ENCODE results near the gene GTF3C5. TPM values are rescaled to one million over a fixed set of nuclear protein-coding genes. Genes with fewer than 3 reads are reported as not detected.

The GTF3C5 gene
- polyA plus RNA-seq, 1 experiment, result 36.4 TPM

GRCh38 chr9:133002147-133003070, 28.4 kb upstream of the GTF3C5 start:
- no peak for DNase-seq (ENCODE audit: low read depth, low spot score)
- Histone ChIP-seq H3K4me3 (ENCODE audit: low read depth, low read length) (no peak overlapping the region), H3K27ac (ENCODE audit: low read depth, low read length) (no peak overlapping the region), H3K9me3 (ENCODE audit: control insufficient read depth, insufficient read depth, low read length) (no peaks in the 10 kb centered on the region), H3K27me3 (ENCODE audit: control insufficient read depth, insufficient read depth, low read length) (peaks cover 58% of the 10 kb centered on the region)
- TF ChIP-seq, protein P1, sequence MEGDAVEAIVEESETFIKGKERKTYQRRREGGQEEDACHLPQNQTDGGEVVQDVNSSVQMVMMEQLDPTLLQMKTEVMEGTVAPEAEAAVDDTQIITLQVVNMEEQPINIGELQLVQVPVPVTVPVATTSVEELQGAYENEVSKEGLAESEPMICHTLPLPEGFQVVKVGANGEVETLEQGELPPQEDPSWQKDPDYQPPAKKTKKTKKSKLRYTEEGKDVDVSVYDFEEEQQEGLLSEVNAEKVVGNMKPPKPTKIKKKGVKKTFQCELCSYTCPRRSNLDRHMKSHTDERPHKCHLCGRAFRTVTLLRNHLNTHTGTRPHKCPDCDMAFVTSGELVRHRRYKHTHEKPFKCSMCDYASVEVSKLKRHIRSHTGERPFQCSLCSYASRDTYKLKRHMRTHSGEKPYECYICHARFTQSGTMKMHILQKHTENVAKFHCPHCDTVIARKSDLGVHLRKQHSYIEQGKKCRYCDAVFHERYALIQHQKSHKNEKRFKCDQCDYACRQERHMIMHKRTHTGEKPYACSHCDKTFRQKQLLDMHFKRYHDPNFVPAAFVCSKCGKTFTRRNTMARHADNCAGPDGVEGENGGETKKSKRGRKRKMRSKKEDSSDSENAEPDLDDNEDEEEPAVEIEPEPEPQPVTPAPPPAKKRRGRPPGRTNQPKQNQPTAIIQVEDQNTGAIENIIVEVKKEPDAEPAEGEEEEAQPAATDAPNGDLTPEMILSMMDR (IDR thresholded peaks at IDR 0.05; ENCODE audit: low read depth, low read length), result no peak
- ChIA-PET CTCF (interaction anchor here (3.0 kb wide), 1 partner anchor 20 kb away, joined by 19 read pairs; no protein-coding TSS in a partner anchor), POLR2A (no interaction called here)

DNA sequence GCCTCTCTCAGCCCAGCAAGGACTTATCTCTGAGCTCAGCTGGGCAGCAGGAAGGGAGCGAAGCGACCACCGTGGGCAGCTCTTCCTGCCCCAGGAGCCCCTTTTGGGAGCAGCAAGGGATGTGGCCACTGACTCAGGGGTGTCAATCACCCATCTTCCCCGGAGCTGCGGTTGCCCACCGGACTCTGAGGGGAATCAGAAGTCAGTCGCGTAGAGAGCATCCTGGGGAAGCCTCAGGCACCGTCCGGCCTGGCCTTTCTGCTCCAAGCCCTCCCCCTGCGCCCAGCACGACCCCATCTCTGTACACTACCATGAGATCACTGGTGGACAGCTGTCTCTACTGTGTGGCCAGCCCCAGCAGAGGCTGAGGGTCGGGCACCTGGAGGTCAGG, 27.7 kb upstream of the GTF3C5 start:
- TF ChIP-seq, protein P1 (IDR thresholded peaks at IDR 0.05; ENCODE audit: low read depth, low read length), result no peak
- DNase-seq (ENCODE audit: low read depth, low spot score), result no peak
- ChIA-PET POLR2A (no interaction called here), CTCF (interaction anchor here (3.0 kb wide), 1 partner anchor 19 kb away, joined by 19 read pairs; no protein-coding TSS in a partner anchor)
- no peaks in the 10 kb centered on the region for H3K9me3 ChIP-seq (ENCODE audit: control insufficient read depth, insufficient read depth, low read length)
- H3K4me3 ChIP-seq (ENCODE audit: low read depth, low read length), result no peak overlapping the region
- no peak overlapping the region for H3K27ac ChIP-seq (ENCODE audit: low read depth, low read length)
- H3K27me3 ChIP-seq (ENCODE audit: control insufficient read depth, insufficient read depth, low read length), result peaks cover 58% of the 10 kb centered on the region

GRCh38 chr9:133003671-133004090, 27.1 kb upstream of the GTF3C5 start:
- DNase-seq (ENCODE audit: low read depth, low spot score), result no peak
- Histone ChIP-seq H3K27me3 (ENCODE audit: control insufficient read depth, insufficient read depth, low read length) (peaks cover 58% of the 10 kb centered on the region), H3K9me3 (ENCODE audit: control insufficient read depth, insufficient read depth, low read length) (no peaks in the 10 kb centered on the region), H3K4me3 (ENCODE audit: low read depth, low read length) (no peak overlapping the region), H3K27ac (ENCODE audit: low read depth, low read length) (no peak overlapping the region)
- CTCF ChIA-PET, result interaction anchor here (3.0 kb wide), 1 partner anchor 19 kb away, joined by 19 read pairs; no protein-coding TSS in a partner anchor
- POLR2A ChIA-PET, result no interaction called here
- TF ChIP-seq, protein P1 (IDR thresholded peaks at IDR 0.05; ENCODE audit: low read depth, low read length), result no peak

DNA sequence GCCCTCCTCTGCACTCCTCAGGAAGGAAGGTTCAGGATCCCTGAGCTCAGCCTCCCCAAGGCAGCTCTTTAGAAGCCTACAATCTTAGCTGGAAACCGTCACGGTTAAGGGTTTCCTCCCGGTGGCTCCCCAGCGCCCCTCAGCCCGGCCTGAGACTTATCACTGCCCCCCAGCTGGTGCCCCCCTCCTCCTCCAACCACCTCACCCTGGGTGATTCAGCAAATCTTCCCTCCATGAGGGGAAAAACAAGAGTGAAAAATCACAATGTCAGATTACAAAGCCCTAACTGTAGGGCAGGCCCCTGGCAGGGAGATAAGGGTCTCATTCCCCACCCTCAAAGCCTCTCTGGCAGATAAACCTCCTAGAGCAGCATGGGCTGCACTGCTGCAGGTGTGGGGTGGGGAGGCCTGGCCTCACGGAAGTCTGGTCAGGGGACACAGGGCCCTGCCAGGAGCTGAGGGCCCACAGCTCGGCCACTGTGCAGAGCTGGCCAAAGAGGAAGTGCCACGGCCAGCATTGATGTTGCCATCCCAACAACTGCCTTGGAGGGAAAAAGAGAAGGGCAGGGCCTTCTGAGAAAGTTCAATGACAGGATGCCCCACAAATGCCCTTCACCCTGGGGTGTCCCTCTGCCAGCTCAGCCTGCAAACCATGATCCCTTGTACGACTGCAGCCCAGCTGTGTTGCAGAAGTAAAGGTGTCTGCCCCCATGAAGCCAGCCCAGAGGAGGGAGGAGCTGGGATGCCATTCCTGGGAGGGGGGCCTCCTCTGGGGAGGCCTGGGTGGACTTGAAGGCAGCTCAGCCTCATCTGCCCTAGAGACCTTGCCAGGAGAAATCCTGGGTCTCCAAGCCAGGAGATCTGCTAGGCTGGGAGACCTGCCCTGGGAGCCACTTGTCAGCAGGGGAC, 26.5 kb upstream of the GTF3C5 start:
- TF ChIP-seq, protein P1 (IDR thresholded peaks at IDR 0.05; ENCODE audit: low read depth, low read length), result no peak
- peaks cover 52% of the 10 kb centered on the region for H3K27me3 ChIP-seq (ENCODE audit: control insufficient read depth, insufficient read depth, low read length)
- H3K4me3 ChIP-seq (ENCODE audit: low read depth, low read length), result no peak overlapping the region
- H3K27ac ChIP-seq (ENCODE audit: low read depth, low read length), result no peak overlapping the region
- no peak for DNase-seq (ENCODE audit: low read depth, low spot score)
- ChIA-PET POLR2A (no interaction called here), CTCF (interaction anchor here (0.5 to 3.0 kb wide), 2 partner anchors 18 to 177 kb away, joined by 3 to 19 read pairs; no protein-coding TSS in a partner anchor)
- H3K9me3 ChIP-seq (ENCODE audit: control insufficient read depth, insufficient read depth, low read length), result no peaks in the 10 kb centered on the region
